Measurements from ENCODE around the gene ADM2. TPM values are rescaled to one million over a fixed set of nuclear protein-coding genes. Genes with fewer than 3 reads are reported as not detected.

Gene ADM2
- total RNA-seq, 1 experiment from 2014 or later: 11.9 TPM

DNA sequence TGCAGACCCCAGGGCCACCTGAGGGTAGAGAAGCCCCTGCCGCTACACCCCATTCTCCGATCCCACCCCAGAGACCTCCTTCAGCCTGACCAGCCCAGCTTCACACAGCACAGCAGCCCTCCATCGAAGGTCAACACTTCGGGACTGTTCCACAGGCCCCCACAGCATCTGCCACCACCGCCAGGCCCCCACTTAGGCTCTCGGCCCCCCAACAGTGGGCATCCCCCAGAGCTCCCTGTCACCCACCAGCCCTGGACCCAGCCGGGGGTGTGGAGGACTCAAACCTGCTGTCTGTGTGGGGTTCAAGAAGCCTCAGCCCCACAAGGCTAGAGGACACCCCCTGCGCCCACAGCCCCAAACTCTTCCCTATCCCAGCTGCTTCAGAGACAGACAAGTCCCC lies 12.7 kb upstream of the ADM2 start:
- Histone ChIP-seq H3K23me2 (ENCODE audit: insufficient read length, low read depth, low read length, poor library complexity, severe bottlenecking) (no peaks in the 10 kb centered on the region), H3K18ac (ENCODE audit: insufficient read length, low read depth, low read length) (no peak overlapping the region), H3K23ac (ENCODE audit: insufficient read length, low read depth, low read length) (no peak overlapping the region), H2BK20ac (ENCODE audit: low read depth, low read length, poor library complexity, severe bottlenecking) (no peak overlapping the region), H2AK5ac (ENCODE audit: insufficient read length, low read length) (no peak overlapping the region), H4K20me1 (ENCODE audit: control insufficient read depth, insufficient read depth, insufficient read length) (peaks cover 1% of the 10 kb centered on the region), H3K56ac (ENCODE audit: insufficient read length, low read depth, low read length) (no peak overlapping the region), H2BK12ac (ENCODE audit: insufficient read length, low read depth, low read length) (no peak overlapping the region), H3K4me1 (ENCODE audit: insufficient read depth, low read length) (no peaks in the 10 kb centered on the region), H3K27me3 (ENCODE audit: insufficient read depth, low read length) (no peaks in the 10 kb centered on the region), H4K5ac (ENCODE audit: insufficient read length, low read depth, low read length) (no peak overlapping the region), H2BK5ac (ENCODE audit: insufficient read length, low read length) (no peak overlapping the region), H3K4me2 (ENCODE audit: insufficient read depth, insufficient read length, low read length) (no peak overlapping the region), H3K14ac (ENCODE audit: insufficient read depth, low read length) (no peak overlapping the region), H3T11ph (ENCODE audit: low read length) (no peak overlapping the region), H3K9me3 (ENCODE audit: control insufficient read depth, low read depth, low read length) (no peaks in the 10 kb centered on the region), H3K79me1 (ENCODE audit: insufficient read depth, low read depth, low read length, poor library complexity, severe bottlenecking) (peaks cover 14% of the 10 kb centered on the region), H4K91ac (ENCODE audit: insufficient read length, low read depth, low read length) (no peak overlapping the region), H3K27ac (ENCODE audit: insufficient read length, low read depth, low read length) (no peak overlapping the region), H3K9ac (ENCODE audit: extremely low read depth, insufficient read length, low read length) (no peak overlapping the region), H2BK120ac (ENCODE audit: low read depth, low read length, poor library complexity, severe bottlenecking) (no peak overlapping the region), H2BK15ac (ENCODE audit: low read depth, low read length) (no peak overlapping the region), H3K4ac (ENCODE audit: low read depth, low read length) (no peak overlapping the region), H4K8ac (replicated peaks; ENCODE audit: insufficient read length, low read depth, low read length) (no peak overlapping the region), H2AFZ (ENCODE audit: low read length) (no peak overlapping the region), H3K79me2 (ENCODE audit: insufficient read depth, low read length) (peaks cover 12% of the 10 kb centered on the region; the same call in 1 of the 2 replicates)
- Mint-ChIP-seq H3K36me3 (ENCODE audit: insufficient read depth in 1 of 3, low read depth in 3 of 3) (peaks cover 14 to 44% (median 33%) of the 10 kb centered on the region in 3 experiments; a peak in 6 of 7 replicates), H3K4me3 (no peak overlapping the region), H3K27ac (peak overlapping the region in 2 of 3 experiments; percentile 62 to 77; a peak in 3 of 7 replicates), H3K27me3 (ENCODE audit: low read depth) (no peaks in the 10 kb centered on the region), H3K4me1 (peaks cover 20 to 22% of the 10 kb centered on the region in 2 experiments), H3K9me3 (no peaks in the 10 kb centered on the region)
- no CpG with 5 or more reads among the region's 8 CpGs for WGBS (ENCODE audit: extremely low coverage, insufficient read length, low lambda C conversion rate)
- no peak for DNase-seq
- no peak for TF ChIP-seq CTCF (conservative IDR thresholded peaks at IDR 0.05)
